Rectal smooth muscle tissue (tissue), 1 donor: Measurements from ENCODE around the gene FBN2.

Source experiments
- H3K27ac ChIP-seq: one replicate; pipeline ENCODE4 v1.7.0; 2013; ENCODE audit warnings: low read depth, low read length, inconsistent platforms
- H3K27me3 ChIP-seq: one replicate; pipeline ENCODE4 v1.7.0; 2013; ENCODE audit warnings: low read length; ENCODE audit not compliant: control insufficient read depth, insufficient read depth
- H3K36me3 ChIP-seq: one replicate; pipeline ENCODE4 v1.7.0; 2013; ENCODE audit warnings: low read length; ENCODE audit not compliant: control insufficient read depth, insufficient read depth
- H3K4me1 ChIP-seq: one replicate; pipeline ENCODE4 v1.7.0; 2013; ENCODE audit warnings: low read length; ENCODE audit not compliant: control insufficient read depth, insufficient read depth
- H3K4me3 ChIP-seq: one replicate; pipeline ENCODE4 v1.7.0; 2013; ENCODE audit warnings: low read length
- H3K9ac ChIP-seq: one replicate; pipeline ENCODE4 v1.7.0; 2013; ENCODE audit warnings: low read length

FBN2 gene

GRCh38 chr5:128362370-128362769, 175.7 kb downstream of the FBN2 start:
- H3K36me3 ChIP-seq, result no peaks in the 10 kb centered on the region
- H3K4me3 ChIP-seq, result no peak overlapping the region
- no peaks in the 10 kb centered on the region for H3K27me3 ChIP-seq
- no peak overlapping the region for H3K27ac ChIP-seq
- no peak overlapping the region for H3K9ac ChIP-seq
- no peaks in the 10 kb centered on the region for H3K4me1 ChIP-seq

DNA sequence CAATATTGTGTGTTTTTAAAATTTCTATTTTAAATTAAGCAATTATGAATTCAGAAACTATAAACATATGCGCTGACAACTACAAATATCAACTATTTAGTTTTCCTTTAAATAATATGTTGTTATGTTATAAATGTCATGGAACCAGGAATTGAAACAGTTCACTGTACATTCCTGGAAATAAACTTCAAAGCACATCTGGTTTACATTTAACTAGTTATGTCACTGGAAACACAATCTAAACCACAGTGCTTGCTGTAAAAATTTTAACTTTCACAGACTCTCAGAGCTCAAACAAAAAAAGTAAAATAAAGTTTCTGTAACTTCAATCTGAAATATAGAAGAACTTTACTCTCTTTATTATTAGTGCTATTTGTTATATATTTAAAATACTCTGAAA, 179.2 kb downstream of the FBN2 start:
- H3K4me1 ChIP-seq, result no peaks in the 10 kb centered on the region
- no peak overlapping the region for H3K27ac ChIP-seq
- no peak overlapping the region for H3K4me3 ChIP-seq
- H3K9ac ChIP-seq, result no peak overlapping the region
- no peaks in the 10 kb centered on the region for H3K36me3 ChIP-seq
- H3K27me3 ChIP-seq, result no peaks in the 10 kb centered on the region

DNA sequence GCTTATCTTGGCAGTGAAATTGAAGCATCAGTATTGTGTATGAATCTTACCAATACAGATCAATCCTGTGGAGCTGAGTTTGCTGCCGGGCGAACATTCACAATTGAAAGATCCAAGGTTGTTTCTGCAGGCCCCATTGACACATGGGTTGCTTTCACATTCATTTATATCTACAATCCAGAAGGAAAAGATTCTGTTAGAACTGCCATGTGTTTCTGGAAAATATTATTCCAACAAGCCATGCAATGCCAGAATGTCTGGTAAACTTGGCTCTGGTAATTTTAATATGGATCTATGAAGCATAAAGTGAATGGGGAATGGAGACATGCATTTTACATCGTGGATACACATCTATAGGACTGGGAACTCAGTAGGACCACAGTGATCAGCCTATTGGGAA, 180.8 kb downstream of the FBN2 start:
- no peaks in the 10 kb centered on the region for H3K36me3 ChIP-seq
- no peak overlapping the region for H3K27ac ChIP-seq
- no peaks in the 10 kb centered on the region for H3K27me3 ChIP-seq
- no peak overlapping the region for H3K4me3 ChIP-seq
- H3K9ac ChIP-seq, result no peak overlapping the region
- H3K4me1 ChIP-seq, result no peaks in the 10 kb centered on the region

DNA sequence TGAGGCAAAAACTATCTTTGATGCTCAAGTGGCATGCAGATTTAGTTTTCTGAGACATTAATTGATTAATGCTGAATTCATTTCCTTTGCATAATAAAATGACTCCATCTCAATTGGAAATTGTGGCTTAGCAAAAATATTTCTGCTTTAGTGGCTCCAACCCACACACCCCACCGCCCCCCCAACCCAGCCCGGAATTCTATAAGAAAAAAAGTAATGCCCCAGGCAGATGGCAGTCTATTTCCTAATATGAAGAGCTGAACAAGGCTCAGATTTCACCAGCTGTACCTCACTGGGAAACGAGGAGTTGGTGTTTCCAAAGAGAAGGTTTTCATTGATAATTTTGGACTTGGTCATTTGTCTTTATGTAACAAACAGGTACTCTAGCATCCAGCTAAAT, 182.1 kb downstream of the FBN2 start:
- no peak overlapping the region for H3K4me3 ChIP-seq
- no peaks in the 10 kb centered on the region for H3K4me1 ChIP-seq
- no peak overlapping the region for H3K27ac ChIP-seq
- no peaks in the 10 kb centered on the region for H3K36me3 ChIP-seq
- no peak overlapping the region for H3K9ac ChIP-seq
- no peaks in the 10 kb centered on the region for H3K27me3 ChIP-seq

DNA sequence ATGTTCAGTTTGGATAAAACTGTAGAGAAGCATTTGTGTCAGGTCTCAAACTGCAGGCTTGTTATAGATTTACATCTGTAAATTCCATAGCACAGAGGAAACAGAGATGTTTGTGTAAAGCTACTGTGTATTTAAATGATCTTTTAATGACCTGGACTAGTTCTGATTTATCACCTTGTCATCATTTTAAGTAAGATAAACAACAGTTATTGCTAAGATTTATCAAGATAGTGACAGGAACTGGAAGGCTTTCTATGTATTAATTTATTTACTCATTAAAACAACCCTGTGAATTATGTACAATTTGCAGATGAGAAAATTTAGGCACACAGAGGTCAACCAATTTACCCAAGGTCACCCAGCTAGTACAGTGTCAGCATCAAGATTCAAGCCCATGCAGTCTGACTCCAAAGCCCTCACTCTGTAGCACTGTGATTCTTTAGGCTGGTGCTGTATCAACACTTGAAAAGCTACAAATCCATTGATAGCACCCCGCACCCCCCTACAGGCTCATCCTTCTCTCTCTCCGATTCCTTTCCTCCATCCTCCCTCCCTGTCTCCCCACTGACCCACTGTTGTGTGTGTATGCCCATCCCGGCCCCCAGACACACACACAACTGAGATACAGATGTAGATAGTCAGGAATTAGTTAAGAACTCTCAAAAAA, 184.5 kb downstream of the FBN2 start:
- H3K36me3 ChIP-seq, result no peaks in the 10 kb centered on the region
- H3K4me1 ChIP-seq, result no peaks in the 10 kb centered on the region
- H3K9ac ChIP-seq, result no peak overlapping the region
- no peak overlapping the region for H3K4me3 ChIP-seq
- H3K27me3 ChIP-seq, result no peaks in the 10 kb centered on the region
- H3K27ac ChIP-seq, result no peak overlapping the region

- no peaks in the 10 kb centered on the region for H3K36me3 ChIP-seq
- no peaks in the 10 kb centered on the region for H3K27me3 ChIP-seq
- H3K4me1 ChIP-seq, result no peaks in the 10 kb centered on the region
- H3K4me3 ChIP-seq, result no peak overlapping the region
- H3K27ac ChIP-seq, result no peak overlapping the region
- H3K9ac ChIP-seq, result no peak overlapping the region
Observed at GRCh38 chr5:128350705-128351104, 187.3 kb downstream of the FBN2 start.

GRCh38 chr5:128349044-128349858, 188.8 kb downstream of the FBN2 start:
- Histone ChIP-seq H3K27ac (no peak overlapping the region), H3K9ac (no peak overlapping the region), H3K4me1 (no peaks in the 10 kb centered on the region), H3K4me3 (no peak overlapping the region), H3K27me3 (no peaks in the 10 kb centered on the region), H3K36me3 (no peaks in the 10 kb centered on the region)

DNA sequence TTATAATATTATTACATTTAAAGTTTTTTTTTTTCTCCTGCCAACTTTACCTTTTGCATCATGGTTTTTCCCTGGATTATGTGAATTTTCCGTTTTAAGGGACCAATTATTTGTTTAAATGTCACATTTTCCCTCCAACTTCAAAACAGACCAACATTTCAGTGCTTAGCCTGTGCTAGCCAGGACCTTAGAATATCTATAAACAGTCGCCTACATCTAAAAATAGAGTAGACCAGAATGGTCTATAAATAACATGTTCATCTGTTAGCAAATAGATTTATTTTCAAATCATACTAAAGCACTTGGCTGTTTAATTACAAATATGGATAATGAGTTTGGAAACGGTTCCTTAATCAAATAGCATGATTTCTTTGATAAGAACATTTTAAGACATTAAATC, 192.0 kb downstream of the FBN2 start:
- Histone ChIP-seq H3K4me1 (no peaks in the 10 kb centered on the region), H3K27me3 (no peaks in the 10 kb centered on the region), H3K9ac (no peak overlapping the region), H3K27ac (no peak overlapping the region), H3K36me3 (no peaks in the 10 kb centered on the region), H3K4me3 (no peak overlapping the region)

DNA sequence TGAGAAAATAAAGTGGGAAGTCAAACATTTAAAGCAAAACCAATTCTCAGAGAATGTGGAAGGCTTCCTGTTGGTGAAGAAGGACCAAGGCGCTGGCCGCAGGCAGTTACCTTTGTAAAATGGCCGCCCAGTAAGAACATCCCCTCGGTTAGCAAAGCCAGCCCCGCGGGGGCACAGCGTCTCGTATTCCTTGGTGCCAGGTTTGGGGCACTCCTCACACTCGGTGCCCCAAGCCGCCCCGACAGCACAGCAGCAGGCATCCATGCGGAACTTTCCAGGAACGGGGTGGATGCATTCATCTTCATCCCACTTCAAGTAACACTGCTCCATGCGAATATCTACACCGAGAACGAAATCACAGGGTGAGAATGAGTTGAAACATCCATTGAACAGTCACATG, 192.8 kb downstream of the FBN2 start:
- Histone ChIP-seq H3K9ac (no peak overlapping the region), H3K27ac (no peak overlapping the region), H3K27me3 (no peaks in the 10 kb centered on the region), H3K36me3 (no peaks in the 10 kb centered on the region), H3K4me1 (no peaks in the 10 kb centered on the region), H3K4me3 (no peak overlapping the region)

DNA sequence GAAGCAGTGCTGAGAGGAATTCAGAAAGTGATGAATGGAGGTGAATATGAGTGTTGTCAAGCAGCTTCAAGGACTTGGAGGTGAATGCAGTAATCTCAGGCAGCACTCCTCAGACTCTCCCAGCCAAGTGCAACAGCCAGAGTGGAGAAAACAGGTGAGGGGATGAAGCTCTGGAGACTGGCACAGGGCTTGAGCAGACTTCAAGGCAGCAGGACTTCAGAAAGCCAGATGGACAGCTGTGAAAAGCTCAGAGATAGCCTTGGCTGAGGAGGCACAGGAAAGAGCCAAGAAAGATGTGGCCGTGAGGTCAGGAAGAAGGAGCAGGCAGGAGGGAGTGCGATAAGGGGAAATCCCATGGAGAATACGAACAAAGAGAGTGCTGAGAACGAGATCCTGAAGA, 194.9 kb downstream of the FBN2 start:
- H3K27ac ChIP-seq, result no peak overlapping the region
- no peak overlapping the region for H3K9ac ChIP-seq
- H3K4me1 ChIP-seq, result no peaks in the 10 kb centered on the region
- H3K36me3 ChIP-seq, result no peaks in the 10 kb centered on the region
- no peak overlapping the region for H3K4me3 ChIP-seq
- H3K27me3 ChIP-seq, result no peaks in the 10 kb centered on the region

- H3K27me3 ChIP-seq, result no peaks in the 10 kb centered on the region
- no peak overlapping the region for H3K9ac ChIP-seq
- no peaks in the 10 kb centered on the region for H3K36me3 ChIP-seq
- no peaks in the 10 kb centered on the region for H3K4me1 ChIP-seq
- H3K4me3 ChIP-seq, result no peak overlapping the region
- H3K27ac ChIP-seq, result no peak overlapping the region
Observed at GRCh38 chr5:128341056-128341455, 197.0 kb downstream of the FBN2 start.

DNA sequence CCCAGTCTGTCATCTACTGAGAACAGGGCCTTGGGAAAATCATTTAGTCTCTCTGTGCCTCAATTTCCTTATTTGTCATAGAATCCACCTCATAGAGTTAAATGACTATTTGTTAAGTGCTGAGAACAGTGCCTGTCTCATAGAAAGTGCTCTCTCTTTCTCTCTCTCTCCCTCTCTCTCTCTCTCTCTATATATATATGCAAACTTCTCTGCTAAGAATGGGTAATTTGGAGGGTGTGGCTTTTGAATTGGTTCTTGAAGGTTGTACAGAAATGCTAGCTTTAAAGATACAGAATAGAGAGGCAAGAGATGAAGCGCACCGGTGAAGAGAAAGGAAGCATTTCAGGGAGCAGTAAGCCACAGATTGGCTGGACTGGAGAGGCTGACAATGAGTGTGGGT, 197.4 kb downstream of the FBN2 start:
- H3K27me3 ChIP-seq, result no peaks in the 10 kb centered on the region
- H3K4me1 ChIP-seq, result no peaks in the 10 kb centered on the region
- H3K9ac ChIP-seq, result no peak overlapping the region
- H3K27ac ChIP-seq, result no peak overlapping the region
- H3K36me3 ChIP-seq, result no peaks in the 10 kb centered on the region
- H3K4me3 ChIP-seq, result no peak overlapping the region

- Histone ChIP-seq H3K4me3 (no peak overlapping the region), H3K27ac (no peak overlapping the region), H3K4me1 (no peaks in the 10 kb centered on the region), H3K36me3 (no peaks in the 10 kb centered on the region), H3K9ac (no peak overlapping the region), H3K27me3 (no peaks in the 10 kb centered on the region)
Observed at GRCh38 chr5:128339585-128339984, 198.5 kb downstream of the FBN2 start.
